Mesendoderm (in vitro differentiated cells): ENCODE results near the gene GLYR1.

Experiments used
- DNase-seq: peaks from one replicate; pipeline ENCODE4 v3.0.0; 2013
- H2AK5ac ChIP-seq: 2 replicates; pipeline ENCODE4 v1.6.1; 2013; ENCODE audit warnings: low read length, inconsistent platforms
- H2BK120ac ChIP-seq: 2 replicates; pipeline ENCODE4 v1.6.1; 2013; ENCODE audit warnings: low read depth, mild to moderate bottlenecking, low read length, moderate library complexity, mixed read lengths
- H2BK15ac ChIP-seq: replicated peaks from 2 replicates; pipeline ENCODE4 v1.6.1; 2013; ENCODE audit warnings: low read depth, mild to moderate bottlenecking, moderate library complexity
- H2BK5ac ChIP-seq: 2 replicates; pipeline ENCODE4 v1.6.1; 2013; ENCODE audit warnings: low read length, inconsistent platforms
- H3K18ac ChIP-seq: 2 replicates; pipeline ENCODE4 v1.6.1; 2013; ENCODE audit warnings: mild to moderate bottlenecking, low read length, mixed read lengths
- H3K23ac ChIP-seq: one replicate; pipeline ENCODE4 v1.6.1; 2013; ENCODE audit warnings: low read length
- H3K27ac ChIP-seq: 2 replicates; pipeline ENCODE4 v1.5.1; 2013; ENCODE audit warnings: low read depth, mild to moderate bottlenecking, inconsistent platforms, low read length, moderate library complexity
- H3K27me3 ChIP-seq: 2 replicates; pipeline ENCODE4 v1.6.1; 2013; ENCODE audit warnings: low read length, control low read depth, mild to moderate bottlenecking, inconsistent platforms; ENCODE audit not compliant: insufficient read depth, poor library complexity
- H3K36me3 ChIP-seq: 2 replicates; pipeline ENCODE4 v1.6.1; 2013; ENCODE audit warnings: low read length, inconsistent platforms; ENCODE audit not compliant: control insufficient read depth, insufficient read depth
- H3K4ac ChIP-seq: one replicate; pipeline ENCODE4 v1.6.1; 2013; ENCODE audit warnings: low read depth, mild to moderate bottlenecking, low read length, moderate library complexity
- H3K4me1 ChIP-seq: 2 replicates; pipeline ENCODE4 v1.6.1; 2013; ENCODE audit warnings: low read depth, low read length, inconsistent platforms; ENCODE audit not compliant: control insufficient read depth
- H3K4me2 ChIP-seq: 2 replicates; pipeline ENCODE4 v1.6.1; 2013; ENCODE audit warnings: low read length
- H3K4me3 ChIP-seq: 2 replicates; pipeline ENCODE4 v1.5.1; 2013; ENCODE audit warnings: mild to moderate bottlenecking, low read length
- H3K56ac ChIP-seq: one replicate; pipeline ENCODE4 v1.6.1; 2013; ENCODE audit warnings: low read length
- H3K79me1 ChIP-seq: 2 replicates; pipeline ENCODE4 v1.6.1; 2013; ENCODE audit warnings: low read length, inconsistent platforms
- H3K79me2 ChIP-seq: 2 replicates; pipeline ENCODE4 v1.6.1; 2013; ENCODE audit warnings: mild to moderate bottlenecking, low read length; ENCODE audit not compliant: control insufficient read depth, insufficient read depth
- H3K9ac ChIP-seq: 2 replicates; pipeline ENCODE4 v1.6.1; 2013; ENCODE audit warnings: low read length, inconsistent platforms
- H4K5ac ChIP-seq: one replicate; pipeline ENCODE4 v1.6.1; 2013; ENCODE audit warnings: low read length
- H4K8ac ChIP-seq: one replicate; pipeline ENCODE4 v1.6.1; 2013; ENCODE audit warnings: low read depth, mild to moderate bottlenecking, control low read depth, low read length, moderate library complexity
- WGBS: extraction: QIAGEN DNeasy Blood & Tissue Kit; methylation state at CpG from one replicate; pipeline ENCODE4 v1.1.7; 2013; ENCODE audit warnings: low lambda C conversion rate, missing lambda C conversion rate; ENCODE audit not compliant: insufficient coverage; ENCODE audit errors: extremely low coverage; 5-methylcytosine and 5-hydroxymethylcytosine counted together

The GLYR1 gene

GRCh38 chr16:4882633-4883285, 35.7 kb upstream of the GLYR1 start:
- Histone ChIP-seq H3K4me3 (no peak overlapping the region), H3K27me3 (no peaks in the 10 kb centered on the region), H3K4ac (no peak overlapping the region), H4K8ac (no peak overlapping the region), H2BK120ac (no peak overlapping the region), H2BK5ac (no peak overlapping the region), H2AK5ac (no peak overlapping the region), H3K27ac (no peak overlapping the region), H3K56ac (no peak overlapping the region), H3K18ac (no peak overlapping the region), H3K23ac (no peak overlapping the region), H3K79me1 (no peaks in the 10 kb centered on the region), H3K9ac (no peak overlapping the region), H3K36me3 (peaks cover 30% of the 10 kb centered on the region), H3K4me1 (no peaks in the 10 kb centered on the region), H4K5ac (no peak overlapping the region), H3K4me2 (no peak overlapping the region), H3K79me2 (no peaks in the 10 kb centered on the region), H2BK15ac (no peak overlapping the region)
- no CpG with 5 or more reads among the region's 11 CpGs for WGBS
- DNase-seq, result no peak

- Histone ChIP-seq H2BK5ac (no peak overlapping the region), H3K4me3 (no peak overlapping the region), H3K4ac (no peak overlapping the region), H2BK15ac (no peak overlapping the region), H3K79me1 (no peaks in the 10 kb centered on the region), H3K27me3 (no peaks in the 10 kb centered on the region), H2BK120ac (no peak overlapping the region), H4K5ac (no peak overlapping the region), H3K4me2 (no peak overlapping the region), H3K36me3 (peaks cover 30% of the 10 kb centered on the region), H3K79me2 (no peaks in the 10 kb centered on the region), H3K4me1 (no peaks in the 10 kb centered on the region), H2AK5ac (no peak overlapping the region), H3K56ac (no peak overlapping the region), H3K23ac (no peak overlapping the region), H4K8ac (no peak overlapping the region), H3K9ac (no peak overlapping the region), H3K27ac (no peak overlapping the region), H3K18ac (no peak overlapping the region)
- DNase-seq, result no peak
- WGBS, result no CpG with 5 or more reads among the region's 14 CpGs
These were observed 35.0 kb upstream of the GLYR1 start for GRCh38 chr16:4882000-4882632.

DNA sequence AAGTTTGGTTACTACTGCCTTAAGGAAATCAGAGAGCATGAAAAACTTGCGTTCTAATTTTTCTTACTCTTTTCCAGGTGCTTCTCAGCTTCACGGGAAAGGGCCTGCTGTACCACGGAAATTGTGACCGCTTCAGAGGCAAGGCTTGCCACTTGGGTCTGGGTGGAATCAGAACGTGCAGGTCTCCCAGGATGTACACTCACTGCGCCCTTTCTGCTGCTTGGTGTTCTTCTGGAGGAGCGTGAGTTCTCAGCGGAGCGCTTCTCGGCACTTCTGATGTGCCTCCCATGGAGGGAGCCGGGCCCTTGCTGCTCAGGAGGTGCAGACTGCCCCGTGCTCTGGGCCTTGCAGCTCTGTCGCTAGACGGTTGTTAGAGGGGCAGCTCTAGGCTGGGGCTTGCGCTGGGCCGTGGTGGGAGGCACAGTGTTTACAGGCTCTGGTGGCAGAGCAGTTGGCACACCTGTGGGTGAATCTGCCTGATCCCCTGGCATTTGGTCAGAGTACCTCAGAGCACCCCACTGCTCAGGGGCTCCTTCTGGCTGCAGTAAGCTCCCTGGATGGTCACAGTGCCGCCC, 33.0 kb upstream of the GLYR1 start:
- H3K4ac ChIP-seq, result no peak overlapping the region
- no peaks in the 10 kb centered on the region for H3K79me2 ChIP-seq
- H2BK5ac ChIP-seq, result no peak overlapping the region
- WGBS, result no CpG with 5 or more reads among the region's 17 CpGs
- H3K9ac ChIP-seq, result no peak overlapping the region
- no peak overlapping the region for H2BK120ac ChIP-seq
- no peaks in the 10 kb centered on the region for H3K4me1 ChIP-seq
- H3K27ac ChIP-seq, result no peak overlapping the region
- H3K18ac ChIP-seq, result no peak overlapping the region
- H3K36me3 ChIP-seq, result peaks cover 33% of the 10 kb centered on the region
- no peak overlapping the region for H2AK5ac ChIP-seq
- H3K23ac ChIP-seq, result no peak overlapping the region
- H3K79me1 ChIP-seq, result no peaks in the 10 kb centered on the region
- no peak overlapping the region for H4K8ac ChIP-seq
- H4K5ac ChIP-seq, result no peak overlapping the region
- no peak overlapping the region for H3K56ac ChIP-seq
- DNase-seq, result no peak
- no peak overlapping the region for H3K4me3 ChIP-seq
- no peak overlapping the region for H3K4me2 ChIP-seq
- no peak overlapping the region for H2BK15ac ChIP-seq
- H3K27me3 ChIP-seq, result no peaks in the 10 kb centered on the region

DNA sequence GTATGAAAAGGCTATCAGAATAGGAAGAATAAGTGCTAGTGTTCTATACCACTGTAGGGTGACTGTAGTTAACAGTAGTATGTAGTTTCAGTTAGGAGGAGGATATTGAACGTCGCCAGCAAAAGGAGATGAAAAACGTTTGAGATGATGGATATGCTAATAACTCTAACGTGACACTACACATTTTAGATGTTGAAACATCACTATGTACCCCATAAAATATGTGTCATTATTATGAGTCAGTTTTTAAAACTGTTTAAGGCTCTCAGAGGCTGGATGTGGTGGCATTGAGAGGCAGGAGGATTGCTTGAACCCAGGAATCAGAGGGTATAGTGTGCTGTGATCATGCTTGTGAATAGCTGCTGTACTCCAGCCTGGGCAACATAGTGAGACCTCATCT, 32.0 kb upstream of the GLYR1 start:
- no peak overlapping the region for H3K23ac ChIP-seq
- H3K79me1 ChIP-seq, result no peaks in the 10 kb centered on the region
- no peak for DNase-seq
- no peak overlapping the region for H4K5ac ChIP-seq
- no peak overlapping the region for H3K9ac ChIP-seq
- no peak overlapping the region for H3K18ac ChIP-seq
- no peaks in the 10 kb centered on the region for H3K27me3 ChIP-seq
- no peak overlapping the region for H3K4ac ChIP-seq
- no CpG with 5 or more reads among the region's 4 CpGs for WGBS
- no peak overlapping the region for H3K4me2 ChIP-seq
- H3K36me3 ChIP-seq, result peaks cover 39% of the 10 kb centered on the region
- no peak overlapping the region for H2AK5ac ChIP-seq
- no peak overlapping the region for H4K8ac ChIP-seq
- H3K79me2 ChIP-seq, result no peaks in the 10 kb centered on the region
- H3K27ac ChIP-seq, result no peak overlapping the region
- no peak overlapping the region for H2BK15ac ChIP-seq
- no peak overlapping the region for H3K56ac ChIP-seq
- no peak overlapping the region for H2BK120ac ChIP-seq
- no peak overlapping the region for H2BK5ac ChIP-seq
- no peak overlapping the region for H3K4me3 ChIP-seq
- H3K4me1 ChIP-seq, result no peaks in the 10 kb centered on the region

GRCh38 chr16:4877380-4877685, 30.2 kb upstream of the GLYR1 start:
- Histone ChIP-seq H3K79me1 (no peaks in the 10 kb centered on the region), H3K18ac (no peak overlapping the region), H3K4me3 (no peak overlapping the region), H3K4me1 (no peaks in the 10 kb centered on the region), H4K5ac (no peak overlapping the region), H3K27ac (no peak overlapping the region), H3K4me2 (no peak overlapping the region), H3K4ac (no peak overlapping the region), H3K36me3 (peaks cover 41% of the 10 kb centered on the region), H4K8ac (no peak overlapping the region), H3K79me2 (no peaks in the 10 kb centered on the region), H3K23ac (no peak overlapping the region), H3K56ac (no peak overlapping the region), H2AK5ac (no peak overlapping the region), H2BK120ac (no peak overlapping the region), H2BK15ac (no peak overlapping the region), H3K9ac (no peak overlapping the region), H3K27me3 (no peaks in the 10 kb centered on the region), H2BK5ac (no peak overlapping the region)
- WGBS, result no CpG with 5 or more reads among the region's 14 CpGs
- no peak for DNase-seq
